B cell (primary cell): Measurements from ENCODE around the gene FBLIM1. TPM values are rescaled to one million over a fixed set of nuclear protein-coding genes. Genes with fewer than 3 reads are reported as not detected.
A peak's percentile ranks its signal among the peaks of the same experiment; 100 is the strongest.

Experiments
- ATAC-seq: fragments of 200-7000 bp; cut with Tn5 transposase; one replicate; pipeline ENCODE4 v1.10.0; 2021; ENCODE audit warnings: low read depth, mild to moderate bottlenecking, moderate number of reproducible peaks, moderate library complexity
- CTCF ChIA-PET: fragments of 350-600 bp; sonication (Branson Sonifier 250); formaldehyde crosslinking; loops from one replicate; lab custom pipeline; 2021; ENCODE audit warnings: antibody characterized with exemption, inconsistent platforms; lab: Charles Lee
- POLR2A ChIA-PET: fragments of 350-600 bp; sonication (Branson Sonifier 250); formaldehyde crosslinking; loops from one replicate; lab custom pipeline; 2021; ENCODE audit warnings: antibody characterized with exemption; lab: Charles Lee
- DNase-seq: peaks from one replicate; pipeline ENCODE4 v3.0.0; 2013
- H2AFZ ChIP-seq: 2 replicates; pipeline ENCODE4 v1.6.1; 2012; ENCODE audit warnings: mild to moderate bottlenecking, low read depth, low read length; ENCODE audit not compliant: insufficient read depth, poor library complexity, severe bottlenecking
- H3K27ac ChIP-seq, 2 donors: 1 replicate in 1 of 2; 2 replicates in 1 of 2; pipeline ENCODE4 v1.5.1; 2012 to 2013; ENCODE audit warnings: low read length in 2 of 2, mild to moderate bottlenecking in 2 of 2, moderate library complexity in 1 of 2
- H3K27me3 ChIP-seq, 4 experiments: fragments of 200-600 bp in 1 of 4; sonication (generic) in 1 of 4; replicated peaks in 1 of 4; 1 replicate in 2 of 4; 2 replicates in 2 of 4; pipeline versions ENCODE4 v1.6.1 to v1.7.0; 2013 to 2016; ENCODE audit warnings: low read length in 3 of 4, mild to moderate bottlenecking in 2 of 4, mixed read lengths in 1 of 4, moderate library complexity in 1 of 4; ENCODE audit not compliant: insufficient read depth in 4 of 4, control insufficient read depth in 3 of 4; ENCODE audit errors: control extremely low read depth in 1 of 4
- H3K36me3 ChIP-seq, 2 experiments: replicated peaks in 1 of 2; 1 replicate in 1 of 2; 2 replicates in 1 of 2; pipeline versions ENCODE4 v1.6.1 to v1.7.1; 2013; ENCODE audit warnings: low read length in 1 of 2; ENCODE audit not compliant: insufficient read depth in 2 of 2, control insufficient read depth in 1 of 2; ENCODE audit errors: control extremely low read depth in 1 of 2, extremely low read depth in 1 of 2
- H3K4me1 ChIP-seq, 2 donors: fragments of 200-600 bp in 1 of 2; sonication (generic) in 1 of 2; 1 replicate in 1 of 2; 2 replicates in 1 of 2; pipeline versions ENCODE4 v1.5.1 to v1.6.1; 2013 to 2017; ENCODE audit warnings: low read length in 2 of 2; ENCODE audit not compliant: control insufficient read depth in 2 of 2, insufficient read depth in 2 of 2
- H3K4me2 ChIP-seq: replicated peaks from 2 replicates; pipeline ENCODE3; 2012; ENCODE audit warnings: mild to moderate bottlenecking, low read depth, low read length; ENCODE audit not compliant: poor library complexity, severe bottlenecking
- H3K4me3 ChIP-seq, 5 experiments: fragments of 200-600 bp in 1 of 5; sonication (generic) in 1 of 5; 1 replicate in 3 of 5; 2 replicates in 2 of 5; pipeline versions ENCODE4 v1.5.1 to v1.7.0; 2011 to 2016; ENCODE audit warnings: low read length in 4 of 5, mild to moderate bottlenecking in 4 of 5, low read depth in 2 of 5, control low read depth in 1 of 5, moderate library complexity in 1 of 5; ENCODE audit not compliant: insufficient read depth in 1 of 5; ENCODE audit errors: control extremely low read depth in 1 of 5, extremely low read depth in 1 of 5
- H3K79me2 ChIP-seq: fragments of 200-600 bp; sonication (generic); one replicate; pipeline ENCODE4 v1.6.0; 2016; ENCODE audit warnings: low read length; ENCODE audit not compliant: control insufficient read depth, insufficient read depth
- H3K9ac ChIP-seq: fragments of 200-600 bp; sonication (generic); 2 replicates; pipeline ENCODE4 v1.6.1; 2017; ENCODE audit warnings: mild to moderate bottlenecking, low read length, moderate library complexity
- H3K9me3 ChIP-seq, 3 donors: one replicate each; pipeline versions ENCODE4 v1.6.1 to v1.7.1; 2013; ENCODE audit warnings: low read length in 2 of 3; ENCODE audit not compliant: control insufficient read depth in 2 of 3, insufficient read depth in 1 of 3; ENCODE audit errors: control extremely low read depth in 1 of 3
- H4K20me1 ChIP-seq: 2 replicates; pipeline ENCODE4 v1.6.0; 2012; ENCODE audit warnings: mild to moderate bottlenecking, low read length; ENCODE audit not compliant: insufficient read depth, control insufficient read depth, poor library complexity, severe bottlenecking
- H3K27ac Mint-ChIP-seq: one replicate; pipeline ENCODE4 v1.8.0; 2021; ENCODE audit warnings: mixed read lengths
- H3K27me3 Mint-ChIP-seq: one replicate; pipeline ENCODE4 v1.8.0; 2021; ENCODE audit warnings: mixed read lengths
- H3K4me1 Mint-ChIP-seq: one replicate; pipeline ENCODE4 v1.8.0; 2021; ENCODE audit warnings: mixed read lengths
- H3K4me3 Mint-ChIP-seq: one replicate; pipeline ENCODE4 v1.8.0; 2021; ENCODE audit warnings: mixed read lengths
- H3K9me3 Mint-ChIP-seq: one replicate; pipeline ENCODE4 v1.8.0; 2022; ENCODE audit warnings: mixed read lengths; ENCODE audit not compliant: insufficient read depth
- EZH2 ChIP-seq: IDR thresholded peaks from 2 replicates; pipeline ENCODE4 v1.6.1; 2012; ENCODE audit warnings: borderline replicate concordance, low read depth, mild to moderate bottlenecking, moderate library complexity, low read length; ENCODE audit not compliant: insufficient read depth, poor library complexity, severe bottlenecking
- WGBS: methylation state at CpG from one replicate; pipeline ENCODE4 v1.1.5; 2013; ENCODE audit warnings: missing lambda C conversion rate; ENCODE audit not compliant: insufficient coverage; 5-methylcytosine and 5-hydroxymethylcytosine counted together
- intact Hi-C: fragments of 100-400 bp; cut with micrococcal nuclease; formaldehyde crosslinking; loops from one replicate; pipeline ENCODE4 v1.10.0; 2022
- polyA plus RNA-seq: library from polyadenylated mRNA; depleted of rRNA; stranded (reverse); fragments of >200 nt; gene quantifications from 2 replicates; pipeline ENCODE4 v1.2.3, GENCODE V29; 2012
- total RNA-seq, 2 donors: library from RNA; stranded (reverse); fragments of 120-200 nt in 1 of 2; gene quantifications; 1 replicate in 1 of 2; 2 replicates in 1 of 2; pipeline versions ENCODE4 v1.2.3 to v1.2.4, GENCODE V29; 2013 to 2022
- TF ChIP-seq, protein P1 (sequence below): fragments of 200-600 bp; IDR thresholded peaks from one replicate; pipeline ENCODE4 v1.8.0; 2022; ENCODE audit warnings: antibody characterized with exemption, mild to moderate bottlenecking

Gene FBLIM1
- total and polyA plus RNA-seq, 2 donors (not counting 1 experiment from before 2014, with no cell fraction given): not detected

DNA sequence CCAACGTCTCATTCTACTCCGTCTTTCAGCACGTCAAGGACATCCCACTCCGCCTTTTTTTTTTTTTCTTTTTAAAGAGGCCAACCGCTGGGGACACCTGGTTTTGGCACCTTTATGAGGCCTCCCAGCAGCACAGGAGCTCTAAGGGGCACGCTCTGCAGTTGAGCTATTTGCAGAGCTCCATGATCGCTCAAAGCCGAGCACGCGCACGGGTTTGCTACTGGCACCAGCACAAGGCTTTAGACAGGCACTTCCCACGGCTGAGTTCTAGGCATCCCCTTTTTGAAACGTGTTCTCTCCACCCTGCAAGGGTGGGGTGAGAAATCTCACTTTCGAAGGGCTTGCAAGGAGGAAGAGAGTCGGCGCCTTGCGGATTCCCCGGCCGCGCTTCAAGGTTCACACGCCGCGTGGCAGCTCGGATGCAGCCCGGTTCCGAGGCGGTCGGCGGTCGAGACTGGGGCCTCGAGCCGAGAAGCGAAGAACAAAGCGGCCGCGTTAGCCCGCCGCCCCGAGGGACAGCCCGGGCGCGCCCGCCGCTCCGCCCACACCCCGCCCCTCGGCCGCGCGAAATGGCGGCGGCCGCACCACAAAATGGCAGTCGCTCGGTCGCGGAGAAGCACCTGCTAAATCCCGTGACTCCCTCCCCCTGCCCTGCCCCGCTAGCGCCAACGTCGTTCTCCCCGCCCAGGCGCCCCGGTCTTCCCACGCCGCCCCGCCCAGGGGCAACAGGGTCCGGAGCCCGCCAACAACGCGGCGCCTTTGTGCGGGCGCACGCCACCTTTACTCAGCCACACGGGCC lies 76.0 kb downstream of the FBLIM1 start:
- CTCF ChIA-PET: interaction anchor here (0.8 to 6.1 kb wide), 10 partner anchors 9 to 142 kb away, joined by 3 to 55 read pairs (median 4); partner anchors contain the start of gene SPEN
- Histone ChIP-seq H2AFZ (peak overlapping the region; percentile 88), H3K4me1 (peaks cover 47 to 56% of the 10 kb centered on the region in 2 donors), H3K4me2 (peak overlapping the region; percentile 97), H4K20me1 (no peaks in the 10 kb centered on the region), H3K27ac (peak overlapping the region; percentile 98 to 100), H3K9me3 (peaks cover 0 to 4% (median 0%) of the 10 kb centered on the region in 3 donors), H3K36me3 (no peaks in the 10 kb centered on the region), H3K79me2 (peaks cover 24% of the 10 kb centered on the region), H3K4me3 (peak overlapping the region; percentile 84 to 100 (median 97)), H3K9ac (peak overlapping the region; percentile 97), H3K27me3 (no peaks in the 10 kb centered on the region)
- intact Hi-C loops: loop anchor here (1.0 to 5.0 kb wide), 4 partner anchors 115 to 533 kb away; partner anchors contain the start of genes DDI2 and SZRD1
- H3K4me3 Mint-ChIP-seq: peak overlapping the region; percentile 97
- no peaks in the 10 kb centered on the region for H3K9me3 Mint-ChIP-seq
- peak overlapping the region; percentile 95 for H3K27ac Mint-ChIP-seq
- no peaks in the 10 kb centered on the region for H3K27me3 Mint-ChIP-seq
- TF ChIP-seq, protein P1, sequence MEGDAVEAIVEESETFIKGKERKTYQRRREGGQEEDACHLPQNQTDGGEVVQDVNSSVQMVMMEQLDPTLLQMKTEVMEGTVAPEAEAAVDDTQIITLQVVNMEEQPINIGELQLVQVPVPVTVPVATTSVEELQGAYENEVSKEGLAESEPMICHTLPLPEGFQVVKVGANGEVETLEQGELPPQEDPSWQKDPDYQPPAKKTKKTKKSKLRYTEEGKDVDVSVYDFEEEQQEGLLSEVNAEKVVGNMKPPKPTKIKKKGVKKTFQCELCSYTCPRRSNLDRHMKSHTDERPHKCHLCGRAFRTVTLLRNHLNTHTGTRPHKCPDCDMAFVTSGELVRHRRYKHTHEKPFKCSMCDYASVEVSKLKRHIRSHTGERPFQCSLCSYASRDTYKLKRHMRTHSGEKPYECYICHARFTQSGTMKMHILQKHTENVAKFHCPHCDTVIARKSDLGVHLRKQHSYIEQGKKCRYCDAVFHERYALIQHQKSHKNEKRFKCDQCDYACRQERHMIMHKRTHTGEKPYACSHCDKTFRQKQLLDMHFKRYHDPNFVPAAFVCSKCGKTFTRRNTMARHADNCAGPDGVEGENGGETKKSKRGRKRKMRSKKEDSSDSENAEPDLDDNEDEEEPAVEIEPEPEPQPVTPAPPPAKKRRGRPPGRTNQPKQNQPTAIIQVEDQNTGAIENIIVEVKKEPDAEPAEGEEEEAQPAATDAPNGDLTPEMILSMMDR: no peak
- no peak for TF ChIP-seq EZH2
- POLR2A ChIA-PET: interaction anchor here (0.6 to 9.6 kb wide), 9 partner anchors 9 to 231 kb away, joined by 3 to 221 read pairs (median 5); partner anchors contain the start of gene SPEN
- DNase-seq (peak; percentile 96), ATAC-seq (peak; percentile 46)
- WGBS: under 1% methylated on average over 73 of the region's 77 CpGs
- peaks cover 48% of the 10 kb centered on the region for H3K4me1 Mint-ChIP-seq
